Osteocyte (in vitro differentiated cells): Measurements from ENCODE around the gene PODXL. TPM values are rescaled to one million over a fixed set of nuclear protein-coding genes. Genes with fewer than 3 reads are reported as not detected.

ENCODE experiments used
- DNase-seq: peaks from one replicate; pipeline ENCODE4 v3.0.0; 2021; ENCODE audit warnings: mixed read lengths; ENCODE audit not compliant: unreplicated experiment; ENCODE audit errors: extremely low spot score
- H3K27ac Mint-ChIP-seq: one replicate; pipeline ENCODE4 v1.8.0; 2021; ENCODE audit warnings: mild to moderate bottlenecking, mixed read lengths; ENCODE audit not compliant: unreplicated experiment
- H3K27me3 Mint-ChIP-seq: one replicate; pipeline ENCODE4 v1.8.0; 2021; ENCODE audit warnings: mixed read lengths; ENCODE audit not compliant: unreplicated experiment
- H3K36me3 Mint-ChIP-seq: one replicate; pipeline ENCODE4 v1.8.0; 2021; ENCODE audit warnings: mixed read lengths; ENCODE audit not compliant: unreplicated experiment
- H3K4me1 Mint-ChIP-seq: one replicate; pipeline ENCODE4 v1.8.0; 2021; ENCODE audit warnings: mixed read lengths; ENCODE audit not compliant: unreplicated experiment
- H3K4me3 Mint-ChIP-seq: one replicate; pipeline ENCODE4 v1.8.0; 2021; ENCODE audit warnings: mild to moderate bottlenecking, moderate library complexity, mixed read lengths; ENCODE audit not compliant: unreplicated experiment
- H3K9me3 Mint-ChIP-seq: one replicate; pipeline ENCODE4 v1.8.0; 2021; ENCODE audit warnings: mixed read lengths; ENCODE audit not compliant: unreplicated experiment
- CTCF ChIP-seq: fragments of 200-600 bp; sonication (generic); IDR thresholded peaks from 2 replicates; pipeline ENCODE4 v1.5.0; 2021; ENCODE audit warnings: antibody characterized with exemption, mild to moderate bottlenecking, moderate library complexity
- total RNA-seq: library from RNA; stranded (reverse); gene quantifications from 2 replicates; pipeline ENCODE4 v1.2.1, GENCODE V29; 2021

PODXL gene
- total RNA-seq, 1 donor from 2014 or later = 21.2 TPM

GRCh38 chr7:131529617-131530016 lies 26.8 kb downstream of the PODXL start:
- TF ChIP-seq CTCF = no peak
- H3K9me3 Mint-ChIP-seq = no peaks in the 10 kb centered on the region
- DNase-seq = no peak
- H3K4me1 Mint-ChIP-seq = peaks cover 20% of the 10 kb centered on the region
- no peak overlapping the region for H3K27ac Mint-ChIP-seq
- no peaks in the 10 kb centered on the region for H3K27me3 Mint-ChIP-seq
- H3K4me3 Mint-ChIP-seq = no peak overlapping the region
- H3K36me3 Mint-ChIP-seq = peaks cover 4% of the 10 kb centered on the region

- Mint-ChIP-seq H3K4me3 (no peak overlapping the region), H3K27ac (no peak overlapping the region), H3K4me1 (peaks cover 21% of the 10 kb centered on the region), H3K9me3 (no peaks in the 10 kb centered on the region), H3K27me3 (no peaks in the 10 kb centered on the region), H3K36me3 (peaks cover 4% of the 10 kb centered on the region)
- no peak for TF ChIP-seq CTCF
- no peak for DNase-seq
Measured at GRCh38 chr7:131529179-131529578, 27.2 kb downstream of the PODXL start.

- no peak for DNase-seq
- no peak overlapping the region for H3K27ac Mint-ChIP-seq
- no peak for TF ChIP-seq CTCF
- no peaks in the 10 kb centered on the region for H3K9me3 Mint-ChIP-seq
- peaks cover 4% of the 10 kb centered on the region for H3K36me3 Mint-ChIP-seq
- H3K4me1 Mint-ChIP-seq = peaks cover 26% of the 10 kb centered on the region
- no peak overlapping the region for H3K4me3 Mint-ChIP-seq
- H3K27me3 Mint-ChIP-seq = no peaks in the 10 kb centered on the region
Measured at GRCh38 chr7:131527456-131527855, 29.0 kb downstream of the PODXL start.

GRCh38 chr7:131525820-131526219 lies 30.6 kb downstream of the PODXL start:
- no peak overlapping the region for H3K27ac Mint-ChIP-seq
- no peak for TF ChIP-seq CTCF
- peaks cover 40% of the 10 kb centered on the region for H3K4me1 Mint-ChIP-seq
- no peak overlapping the region for H3K4me3 Mint-ChIP-seq
- no peak for DNase-seq
- H3K27me3 Mint-ChIP-seq = no peaks in the 10 kb centered on the region
- H3K36me3 Mint-ChIP-seq = peaks cover 4% of the 10 kb centered on the region
- H3K9me3 Mint-ChIP-seq = no peaks in the 10 kb centered on the region

- no peak for DNase-seq
- Mint-ChIP-seq H3K9me3 (no peaks in the 10 kb centered on the region), H3K36me3 (peaks cover 4% of the 10 kb centered on the region), H3K27me3 (no peaks in the 10 kb centered on the region), H3K4me1 (peaks cover 51% of the 10 kb centered on the region), H3K27ac (no peak overlapping the region), H3K4me3 (no peak overlapping the region)
- no peak for TF ChIP-seq CTCF
Measured at GRCh38 chr7:131524703-131525102, 31.7 kb downstream of the PODXL start.
